Renal cortex interstitium (tissue), 11 donors: Measurements from ENCODE around the gene CNTN4. TPM values are rescaled to one million over a fixed set of nuclear protein-coding genes. Genes with fewer than 3 reads are reported as not detected.
A peak's percentile ranks its signal among the peaks of the same experiment; 100 is the strongest.
"Not testable (repeated sequence)": the region's sequence is repeated elsewhere in the genome, so short reads cannot be mapped to it uniquely, and the experiment has no call there.

Experiments
- DNase-seq, 11 donors: peaks; one replicate each; pipeline ENCODE4 v3.0.0-alpha.2; 2013; ENCODE audit warnings: low read depth in 9 of 11, low spot score in 4 of 11; ENCODE audit errors: extremely low read depth in 1 of 11
- polyA plus RNA-seq, 3 donors: library from polyadenylated mRNA; unstranded; fragments of 120-200 nt; gene quantifications; one replicate each; pipeline ENCODE4 v1.2.1, GENCODE V29; 2013; ENCODE audit not compliant: insufficient read length in 3 of 3

CNTN4 gene
- polyA plus RNA-seq, 3 donors, result 27.6 to 36.4 (median 33.2) TPM

GRCh38 chr3:2465842-2466241, 367.2 kb downstream of the CNTN4 start:
- no peak for DNase-seq

- no peak for DNase-seq
These were observed 370.1 kb downstream of the CNTN4 start for GRCh38 chr3:2468816-2469215.

- DNase-seq, result no peak
These were observed 378.3 kb downstream of the CNTN4 start for GRCh38 chr3:2476996-2477395.

DNA sequence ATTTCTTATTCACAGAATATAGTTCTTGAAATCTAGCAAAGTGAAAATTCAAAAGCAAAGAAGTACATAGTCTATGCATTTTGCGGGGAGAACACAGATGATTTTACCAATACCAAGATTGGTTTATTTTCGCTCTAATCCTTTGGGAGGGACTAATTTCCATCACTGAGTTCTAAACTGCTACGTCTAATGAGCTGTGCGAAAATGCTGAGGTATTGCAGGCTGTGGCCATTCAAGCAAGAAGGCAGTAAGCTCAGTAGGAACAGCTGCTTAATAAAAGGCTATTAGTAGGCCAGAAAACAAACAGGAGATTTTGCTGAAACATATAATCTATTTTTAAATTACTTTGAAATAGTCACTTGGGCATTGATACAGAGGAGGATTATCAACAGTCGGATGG, 379.0 kb downstream of the CNTN4 start:
- peak in 4 of 11 donors; percentile 1 to 13 (median 7) for DNase-seq

- no peak for DNase-seq
These were observed 385.7 kb downstream of the CNTN4 start for GRCh38 chr3:2484162-2485026.

- DNase-seq, result no peak
These were observed 386.3 kb downstream of the CNTN4 start for GRCh38 chr3:2485027-2485375.

DNA sequence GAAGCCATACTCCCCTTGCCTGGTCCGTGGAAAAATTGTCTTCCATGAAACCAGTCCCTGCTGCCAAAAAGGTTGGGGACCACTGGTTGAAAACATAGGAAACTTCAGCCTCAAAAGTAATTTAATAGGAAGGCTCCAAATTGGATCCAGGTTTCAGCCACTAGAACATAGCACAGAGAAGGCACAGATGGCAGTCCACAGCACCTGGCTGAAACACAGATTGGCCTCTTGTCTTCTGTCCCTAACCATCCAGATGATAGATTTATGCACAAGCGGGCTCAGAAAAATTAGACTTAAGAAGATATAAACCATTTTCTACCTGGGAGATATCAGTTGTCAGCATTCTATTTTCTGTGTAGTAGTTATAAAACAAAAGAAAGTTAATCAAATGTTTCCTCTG, 397.1 kb downstream of the CNTN4 start:
- no peak for DNase-seq

- DNase-seq, result no peak
These were observed 406.2 kb downstream of the CNTN4 start for GRCh38 chr3:2504912-2505311.

GRCh38 chr3:2506776-2507175, 408.1 kb downstream of the CNTN4 start:
- DNase-seq, result no peak

- DNase-seq, result no peak
These were observed 412.0 kb downstream of the CNTN4 start for GRCh38 chr3:2510591-2511145.

DNA sequence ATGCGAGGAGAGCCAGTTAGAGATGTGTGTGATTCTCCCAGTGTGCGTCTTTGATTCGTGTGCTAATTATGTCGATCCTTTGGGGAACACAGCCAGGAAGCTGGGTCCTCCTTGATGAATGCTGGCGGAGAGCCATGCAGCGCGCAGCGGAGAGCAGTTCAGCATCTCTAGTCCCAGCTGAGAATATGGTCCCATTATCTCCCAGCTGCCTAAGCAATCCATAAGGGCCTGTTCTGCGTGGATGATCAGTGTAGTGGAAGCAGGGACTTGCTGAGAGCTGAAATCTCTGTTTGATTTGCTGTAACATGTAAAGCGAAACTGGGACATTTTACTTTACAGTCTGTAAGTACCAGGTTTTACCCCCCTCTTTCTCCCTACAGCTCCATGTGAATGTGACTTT, 412.7 kb downstream of the CNTN4 start:
- no peak for DNase-seq

DNA sequence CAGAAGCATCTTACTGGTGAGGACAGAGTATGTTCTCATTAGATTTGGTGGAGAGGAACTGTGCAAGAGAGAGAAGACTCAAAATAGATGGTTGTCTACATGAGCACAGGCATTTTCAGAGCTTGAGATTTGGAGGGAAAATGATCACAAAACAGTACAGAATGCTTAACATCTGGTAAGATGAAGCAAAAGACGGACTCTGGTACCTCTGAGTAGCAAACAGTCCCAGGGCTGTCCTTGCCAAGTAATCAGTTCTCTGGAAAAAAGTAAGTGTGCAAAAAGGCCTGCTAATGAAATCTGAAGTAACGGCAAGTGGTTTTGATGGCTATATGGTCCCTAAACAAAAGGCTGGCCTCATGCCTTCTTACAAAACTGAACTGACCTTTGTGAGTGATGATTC, 414.2 kb downstream of the CNTN4 start:
- DNase-seq, result no peak

GRCh38 chr3:2513986-2514385, 415.3 kb downstream of the CNTN4 start:
- no peak for DNase-seq

GRCh38 chr3:2516762-2517441, 418.2 kb downstream of the CNTN4 start:
- no peak for DNase-seq

DNA sequence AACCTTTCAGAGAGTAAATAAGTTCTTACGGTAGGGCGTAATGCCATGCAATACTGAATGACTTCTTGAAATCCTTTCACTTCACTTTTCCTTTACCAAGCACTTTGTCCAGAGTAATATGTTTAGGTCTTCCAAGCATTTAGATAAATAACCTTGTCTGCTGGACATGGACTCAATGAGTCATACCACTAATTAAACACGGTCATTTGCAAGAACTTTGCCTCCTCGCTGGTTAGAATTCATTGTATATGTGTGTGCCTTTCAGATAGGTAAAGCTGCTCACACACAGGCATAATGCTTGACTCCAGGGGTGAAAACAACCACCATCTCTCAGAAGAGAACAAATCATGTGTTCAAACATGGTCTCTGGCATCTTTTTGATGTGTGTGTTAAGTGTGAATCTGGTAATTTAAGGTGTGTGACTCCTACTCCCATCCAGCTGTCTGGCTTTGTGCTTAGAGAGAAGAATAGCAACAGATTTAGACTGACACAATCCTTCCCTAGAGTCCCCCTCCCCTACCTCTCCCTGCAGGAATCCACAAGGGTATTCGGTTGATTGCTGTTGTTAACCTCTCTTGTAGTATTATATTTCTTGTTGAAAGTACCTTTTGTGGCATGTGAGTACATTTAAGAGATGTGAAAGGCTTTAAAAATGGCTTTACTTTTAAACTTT, 419.0 kb downstream of the CNTN4 start:
- DNase-seq, result peak in 3 of 11 donors; percentile 23 to 32 (median 31)

DNA sequence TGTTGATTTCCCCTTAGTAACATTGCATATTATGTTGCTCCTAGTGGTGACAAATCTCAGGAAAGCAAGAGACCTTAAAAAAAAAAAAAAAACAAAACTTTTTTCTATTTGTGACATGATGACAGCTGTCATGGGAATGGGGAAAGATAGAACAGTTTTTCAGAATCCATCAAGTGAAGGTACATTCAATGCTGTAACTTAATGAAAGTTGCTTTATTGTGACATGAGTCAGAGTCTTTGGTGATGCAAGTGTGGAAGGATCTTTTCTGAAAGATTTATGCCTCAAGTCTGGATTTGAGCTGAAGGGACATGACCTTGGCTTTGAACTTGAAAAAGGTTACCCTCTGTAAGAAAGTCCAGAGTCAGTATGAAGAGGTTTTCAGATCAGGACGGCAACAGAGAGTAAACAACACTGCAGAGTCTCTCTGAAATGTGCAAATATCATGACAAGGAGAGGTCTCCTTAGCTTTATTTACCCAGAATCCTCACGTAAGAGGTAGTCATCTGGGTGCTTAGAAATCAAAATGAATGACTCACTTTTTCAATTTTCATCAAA, 424.7 kb downstream of the CNTN4 start:
- DNase-seq, result no peak

GRCh38 chr3:2525968-2526367, 427.3 kb downstream of the CNTN4 start:
- DNase-seq, result no peak

DNA sequence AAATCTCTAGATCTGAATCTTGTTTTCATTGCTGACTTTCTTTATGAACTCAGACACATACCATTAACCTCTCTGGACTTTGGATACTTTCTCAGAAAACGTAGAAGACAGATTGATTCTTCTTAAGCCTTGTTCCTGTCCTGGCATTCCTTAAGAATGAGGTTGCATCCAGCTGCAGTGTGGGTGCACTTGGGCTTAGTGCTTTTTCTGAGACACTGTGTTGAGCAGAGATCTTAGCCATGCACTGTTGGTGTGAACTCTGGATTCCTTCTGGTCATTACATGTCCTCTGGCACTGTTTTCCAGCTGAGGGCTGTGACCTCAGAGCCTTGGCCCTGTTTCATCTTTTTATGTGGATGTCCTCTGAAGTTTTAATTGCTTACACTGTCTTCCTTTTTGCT, 428.3 kb downstream of the CNTN4 start:
- no peak for DNase-seq

DNA sequence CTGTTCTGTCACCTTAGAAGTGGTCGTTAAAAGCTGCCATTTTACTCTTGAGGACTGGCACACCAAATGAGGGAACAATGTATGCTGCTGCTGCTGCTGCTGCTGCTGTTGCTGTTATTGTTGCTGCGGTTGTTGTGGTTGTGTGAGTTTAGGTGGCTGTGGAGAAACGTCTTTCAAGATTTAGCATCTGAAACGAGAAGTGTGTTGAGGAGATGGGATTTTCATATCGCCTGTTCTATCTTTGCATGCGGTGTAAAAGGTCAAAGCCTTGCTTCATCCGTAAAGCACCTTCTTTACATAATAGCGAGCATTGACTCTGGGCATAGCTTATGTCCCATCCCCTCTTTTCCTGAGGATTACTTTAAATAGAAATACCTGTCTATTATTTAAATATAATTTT, 428.7 kb downstream of the CNTN4 start:
- DNase-seq, result not testable (repeated sequence)
